HG02678 (cell line): ENCODE measurements around the gene LCMT1.
"Not testable (repeated sequence)": the region's sequence is repeated elsewhere in the genome, so short reads cannot be mapped to it uniquely, and the experiment has no call there.

Source experiments
- ATAC-seq: cut with Tn5 transposase; IDR thresholded peaks from one replicate; pipeline ENCODE4 v1.9.1; 2021; ENCODE audit warnings: mild to moderate bottlenecking, moderate library complexity; ENCODE audit not compliant: unreplicated experiment

Gene LCMT1

DNA sequence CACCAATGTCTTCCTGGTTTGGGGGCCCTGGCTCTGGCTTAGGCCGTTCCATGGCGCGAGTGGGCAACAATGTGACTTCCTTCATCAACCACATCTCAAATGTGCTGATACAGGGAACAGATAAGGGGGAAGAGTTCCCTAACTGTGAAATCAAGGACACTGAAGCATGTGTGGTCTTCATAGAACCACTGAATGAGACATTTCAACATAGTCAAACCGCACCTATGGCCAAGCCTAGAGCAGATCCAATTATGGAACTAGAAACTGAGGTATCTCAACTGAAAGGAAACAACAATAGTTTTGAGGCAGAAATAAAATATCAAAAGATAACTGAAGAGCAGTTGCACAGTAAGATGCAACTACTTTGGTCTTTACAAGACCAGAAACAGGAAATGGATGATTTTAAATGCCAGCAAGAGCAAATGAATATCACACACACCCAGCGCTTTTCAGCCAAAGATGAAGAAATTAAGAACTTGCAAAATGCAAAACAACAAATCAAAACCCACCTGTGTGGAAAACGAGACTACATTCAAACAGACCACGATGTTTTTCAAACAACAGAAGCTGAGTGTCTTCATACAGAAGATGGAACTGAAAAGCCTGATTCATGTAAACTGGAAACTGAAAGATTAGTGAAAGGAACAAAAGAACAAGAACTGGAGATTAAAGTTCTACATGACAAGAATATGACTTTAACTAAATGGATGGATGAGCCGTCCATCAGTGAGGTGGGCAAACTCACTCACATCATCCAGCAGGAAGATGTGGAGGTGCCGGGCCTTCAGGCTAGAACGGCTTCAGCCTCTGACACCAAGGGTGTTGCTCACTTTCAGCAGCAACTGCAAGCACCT is 18.1 kb upstream of the LCMT1 start:
- ATAC-seq: peak; percentile 83

DNA sequence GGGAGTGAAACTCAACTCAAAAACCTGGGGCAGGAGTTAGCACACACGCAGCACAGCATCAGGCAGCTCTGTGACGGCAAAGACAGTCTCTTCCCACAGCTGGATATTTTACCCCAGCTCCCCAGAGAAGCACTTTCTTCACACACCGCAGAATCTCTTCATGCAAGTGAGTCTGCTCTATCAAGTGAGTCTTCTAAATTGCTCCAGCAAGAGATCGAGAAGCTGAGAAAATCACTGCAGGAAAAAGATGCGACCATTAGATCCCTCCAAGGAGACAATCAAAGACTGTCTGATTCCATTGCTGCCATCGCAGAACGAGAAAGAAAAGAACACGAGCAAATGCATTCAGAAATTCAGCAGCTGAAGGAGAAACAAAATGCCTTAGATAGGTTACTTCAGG is 16.9 kb upstream of the LCMT1 start:
- no peak for ATAC-seq

- ATAC-seq: no peak
These were observed 15.9 kb upstream of the LCMT1 start for GRCh38 chr16:25095636-25096035.

DNA sequence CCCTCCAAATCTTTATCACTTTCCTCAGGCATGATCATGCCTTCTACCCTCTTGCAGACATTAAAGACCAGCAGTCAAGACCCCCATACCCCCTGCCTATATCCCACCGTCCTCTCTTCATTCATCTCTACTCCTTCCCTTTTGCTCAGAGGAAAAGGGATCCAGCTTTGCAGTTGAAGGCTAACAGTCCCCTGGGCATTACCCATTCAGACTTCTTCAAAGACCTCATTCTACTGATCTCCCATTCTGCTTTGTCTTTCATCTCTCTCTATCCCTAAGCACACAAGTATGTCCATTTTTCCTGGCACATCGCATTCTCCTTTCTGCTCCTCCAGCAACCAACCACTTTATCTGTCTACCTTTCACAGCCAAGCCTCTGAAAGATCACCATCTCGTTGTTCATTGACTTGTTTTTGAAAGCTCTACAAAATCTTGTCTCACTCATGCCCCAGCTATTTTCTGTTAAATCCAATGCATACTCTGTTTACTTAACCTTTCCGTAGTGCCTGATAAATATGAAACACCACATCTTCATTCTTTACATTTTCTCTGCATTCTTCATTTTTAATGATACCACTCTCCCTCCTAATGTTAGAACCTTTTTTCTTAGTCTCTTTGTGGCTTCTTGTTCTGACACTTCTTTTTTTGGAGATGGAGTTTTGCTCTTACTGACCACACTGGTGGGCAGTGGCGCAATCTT is 14.1 kb upstream of the LCMT1 start:
- ATAC-seq: no peak

DNA sequence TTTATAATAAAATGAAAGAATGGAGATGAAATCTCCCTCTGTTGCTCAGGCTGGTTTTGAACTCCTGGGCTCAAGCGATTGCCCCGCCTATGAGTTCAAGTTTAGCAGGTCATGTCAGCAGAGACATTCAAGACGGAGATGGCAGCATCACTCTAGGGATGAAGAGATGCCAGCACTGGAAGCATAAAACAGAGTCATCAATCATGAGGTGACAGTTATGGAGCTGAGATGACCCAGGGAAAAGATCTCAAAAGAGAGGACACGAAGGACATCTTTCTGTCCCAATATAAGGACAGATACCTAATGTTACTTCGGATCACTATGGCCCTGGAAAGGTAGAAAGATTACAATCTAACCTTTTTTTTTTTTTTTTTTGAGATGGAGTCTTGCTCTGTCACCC is 11.0 kb upstream of the LCMT1 start:
- no peak for ATAC-seq

DNA sequence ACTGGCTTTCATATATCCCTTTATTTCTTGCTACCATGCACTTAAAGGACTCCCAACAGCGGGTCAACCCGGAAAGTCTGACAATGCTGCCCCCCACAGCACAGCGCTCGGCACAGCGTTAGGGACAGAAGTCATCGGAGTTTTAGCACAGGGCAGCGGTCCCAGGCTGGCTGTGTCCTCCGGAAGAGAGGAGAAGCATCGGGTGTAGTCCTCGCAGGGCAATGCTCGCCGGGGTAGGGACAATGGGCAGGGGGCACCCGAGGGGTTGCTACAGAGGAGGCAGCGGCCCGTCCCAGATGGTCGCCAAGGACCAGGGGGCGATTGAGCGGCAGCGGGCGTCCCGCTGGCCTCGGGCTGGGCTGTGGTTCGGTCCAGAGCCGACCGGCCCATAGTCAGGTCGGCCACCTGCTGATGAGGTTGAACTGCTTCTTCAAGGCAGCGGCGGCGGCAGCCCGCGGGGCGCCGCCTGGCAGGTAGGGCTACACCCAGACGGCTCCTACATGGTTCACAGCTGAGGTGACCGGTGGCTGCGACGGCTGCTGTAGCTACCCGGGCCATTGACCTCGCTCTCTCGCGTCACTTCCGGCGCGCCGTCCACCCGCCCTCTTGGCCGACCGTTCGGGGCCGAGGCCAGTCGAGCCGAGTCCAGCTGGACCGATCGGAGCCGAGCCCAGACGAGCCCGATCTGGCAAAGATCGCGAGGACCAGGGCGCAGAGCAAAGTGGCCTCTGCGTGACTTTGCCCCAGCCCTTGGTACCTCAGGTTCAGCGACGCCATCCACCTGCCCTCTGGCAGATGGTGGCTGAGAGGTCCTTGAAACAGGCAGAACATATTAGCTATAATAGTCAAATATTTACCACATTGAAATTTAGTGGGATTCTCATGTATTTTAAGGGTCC is 4.7 kb upstream of the LCMT1 start:
- ATAC-seq: peak; percentile 51

GRCh38 chr16:25107466-25107792 is 4.1 kb upstream of the LCMT1 start:
- ATAC-seq: no peak

DNA sequence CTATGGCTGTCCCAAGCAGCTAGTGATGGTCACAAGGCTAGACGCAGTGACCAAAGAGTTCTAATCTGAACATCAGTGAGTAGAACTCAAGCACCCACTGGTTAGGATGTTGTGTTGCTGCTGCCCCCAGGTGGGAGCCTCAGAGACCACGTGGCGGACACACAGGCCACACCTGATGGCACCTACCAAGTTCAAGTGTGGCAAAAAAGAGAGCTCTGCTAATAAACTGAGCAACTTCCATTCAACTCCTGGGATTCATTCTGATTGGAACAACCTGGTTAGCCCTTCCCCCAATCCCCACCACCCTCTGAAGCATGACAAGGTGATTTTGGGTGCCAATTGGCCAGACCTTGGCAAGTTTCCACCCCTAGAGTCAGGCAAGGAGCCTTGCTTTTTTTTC is 3.5 kb upstream of the LCMT1 start:
- ATAC-seq: no peak

GRCh38 chr16:25109643-25110042 is 1.9 kb upstream of the LCMT1 start:
- no peak for ATAC-seq

DNA sequence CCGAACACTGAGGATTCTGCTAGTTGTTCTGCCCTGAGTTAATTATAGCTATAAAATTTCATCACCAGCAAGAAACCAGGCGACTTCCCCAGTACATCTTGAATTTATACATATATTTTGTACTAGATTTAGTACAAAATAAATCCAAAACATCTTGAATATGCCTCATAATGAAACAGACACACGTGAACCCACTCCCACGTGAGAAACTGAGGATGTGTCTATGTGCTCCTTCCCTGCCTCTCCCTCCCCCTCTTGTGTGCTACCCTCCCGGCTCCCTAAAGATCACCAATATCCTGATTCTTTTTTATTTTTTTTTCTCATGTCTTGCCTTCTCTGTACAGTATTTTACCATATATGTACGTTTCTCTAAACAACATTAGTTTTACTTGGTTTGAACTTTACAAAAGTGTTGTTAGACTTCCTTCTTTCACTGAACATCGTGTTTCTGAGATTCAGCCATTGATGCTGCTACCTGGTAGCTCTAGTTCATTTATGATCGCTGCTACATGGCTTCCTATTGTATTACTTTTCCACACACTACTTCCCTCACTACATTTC is 1.1 kb upstream of the LCMT1 start:
- ATAC-seq: no peak

- no peak for ATAC-seq
These were observed 2.6 kb downstream of the LCMT1 start for GRCh38 chr16:25114121-25114520.

- ATAC-seq: no peak
These were observed 7.5 kb downstream of the LCMT1 start for GRCh38 chr16:25118851-25119578.

- ATAC-seq: no peak
These were observed 10.5 kb downstream of the LCMT1 start for GRCh38 chr16:25121824-25122600.

GRCh38 chr16:25124503-25124902 is 13.0 kb downstream of the LCMT1 start:
- ATAC-seq: no peak

GRCh38 chr16:25126086-25126666 is 14.6 kb downstream of the LCMT1 start:
- not testable (repeated sequence) for ATAC-seq

- no peak for ATAC-seq
These were observed 15.3 kb downstream of the LCMT1 start for GRCh38 chr16:25126820-25127232.

GRCh38 chr16:25132751-25133150 is 21.2 kb downstream of the LCMT1 start:
- not testable (repeated sequence) for ATAC-seq

- ATAC-seq: no peak
These were observed 22.7 kb downstream of the LCMT1 start for GRCh38 chr16:25134166-25134700.

- no peak for ATAC-seq
These were observed 23.8 kb downstream of the LCMT1 start for GRCh38 chr16:25135254-25135878.
